Fibroblast of skin of abdomen (primary cell): ENCODE results near the gene C11orf97.
"Not testable (repeated sequence)": the region's sequence is repeated elsewhere in the genome, so short reads cannot be mapped to it uniquely, and the experiment has no call there.

Experiments
- DNase-seq: peaks from one replicate; pipeline ENCODE4 v3.0.0-alpha.2; 2013

C11orf97 gene

GRCh38 chr11:94557992-94558391 is 45.7 kb downstream of the C11orf97 start:
- peak; percentile 48 for DNase-seq

GRCh38 chr11:94558468-94558867 is 46.2 kb downstream of the C11orf97 start:
- no peak for DNase-seq

- no peak for DNase-seq
These were observed 46.7 kb downstream of the C11orf97 start for GRCh38 chr11:94558932-94559331.

- DNase-seq, result no peak
These were observed 47.1 kb downstream of the C11orf97 start for GRCh38 chr11:94559361-94559760.

- no peak for DNase-seq
These were observed 48.6 kb downstream of the C11orf97 start for GRCh38 chr11:94560834-94561233.

GRCh38 chr11:94563176-94563847 is 51.1 kb downstream of the C11orf97 start:
- peak; percentile 73 for DNase-seq

GRCh38 chr11:94563848-94564467 is 51.7 kb downstream of the C11orf97 start:
- DNase-seq, result no peak

GRCh38 chr11:94567181-94567670 is 55.0 kb downstream of the C11orf97 start, which contains the start of gene PIWIL4:
PIWIL4 (plus strand) TSS chr11:94567368; CDS start chr11:94567519, 151 bp downstream.
- no peak for DNase-seq

- no peak for DNase-seq
These were observed 55.9 kb downstream of the C11orf97 start for GRCh38 chr11:94568200-94568599.

- DNase-seq, result no peak
These were observed 56.5 kb downstream of the C11orf97 start for GRCh38 chr11:94568717-94569116.

- not testable (repeated sequence) for DNase-seq
These were observed 60.7 kb downstream of the C11orf97 start for GRCh38 chr11:94572975-94573374.

- DNase-seq, result peak; percentile 90
These were observed 62.1 kb downstream of the C11orf97 start for GRCh38 chr11:94574193-94574961.

- no peak for DNase-seq
These were observed 64.0 kb downstream of the C11orf97 start for GRCh38 chr11:94576306-94576705.

- DNase-seq, result no peak
These were observed 65.6 kb downstream of the C11orf97 start for GRCh38 chr11:94577841-94578240.
